Upper lobe of left lung (tissue), 4 donors: ENCODE data around the gene PPP4R3A.

Source experiments
- EP300 ChIP-seq, 4 donors: sonication (generic); formaldehyde crosslinking; IDR thresholded peaks; one replicate each; pipeline ENCODE4 v1.5.1; 2017; ENCODE audit warnings: antibody characterized with exemption in 4 of 4, control low read depth in 2 of 4
- POLR2A ChIP-seq, 4 donors: fragments of 450-650 bp; IDR thresholded peaks; one replicate each; pipeline ENCODE4 v1.5.1; 2016 to 2017; ENCODE audit warnings: antibody characterized with exemption in 4 of 4, mild to moderate bottlenecking in 2 of 4
- POLR2AphosphoS5 ChIP-seq, 2 donors: sonication (generic); formaldehyde crosslinking; IDR thresholded peaks; one replicate each; pipeline ENCODE4 v1.5.1; 2017; ENCODE audit warnings: antibody characterized with exemption in 2 of 2
- TF ChIP-seq, protein P1 (sequence below), 6 experiments: fragments of 450-650 bp in 4 of 6; fragments of 200-600 bp in 2 of 6; sonication (generic) in 2 of 6; IDR thresholded peaks; one replicate each; pipeline ENCODE4 v1.5.1; 2016 to 2019; ENCODE audit warnings: antibody characterized with exemption in 6 of 6

DNA sequence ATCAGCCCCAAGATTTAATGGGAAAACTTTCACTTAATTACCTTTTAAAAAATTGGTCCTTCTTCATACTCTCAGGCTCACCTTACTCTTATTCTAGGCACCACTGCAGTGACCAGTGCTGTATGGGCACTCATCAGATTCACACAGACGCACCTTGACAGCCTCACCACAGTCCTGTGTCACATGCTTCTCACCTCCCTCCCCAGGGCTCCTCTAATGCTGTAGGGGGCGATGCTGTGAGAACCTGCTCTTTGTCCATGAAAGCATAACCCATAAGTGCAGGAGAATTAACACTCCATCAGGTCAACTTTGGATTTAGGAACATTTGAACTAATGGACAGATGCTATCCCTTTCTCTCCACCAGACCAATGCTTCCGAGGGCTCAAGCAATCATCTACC lies 13.9 kb upstream of the PPP4R3A start:
- TF ChIP-seq, protein P1, sequence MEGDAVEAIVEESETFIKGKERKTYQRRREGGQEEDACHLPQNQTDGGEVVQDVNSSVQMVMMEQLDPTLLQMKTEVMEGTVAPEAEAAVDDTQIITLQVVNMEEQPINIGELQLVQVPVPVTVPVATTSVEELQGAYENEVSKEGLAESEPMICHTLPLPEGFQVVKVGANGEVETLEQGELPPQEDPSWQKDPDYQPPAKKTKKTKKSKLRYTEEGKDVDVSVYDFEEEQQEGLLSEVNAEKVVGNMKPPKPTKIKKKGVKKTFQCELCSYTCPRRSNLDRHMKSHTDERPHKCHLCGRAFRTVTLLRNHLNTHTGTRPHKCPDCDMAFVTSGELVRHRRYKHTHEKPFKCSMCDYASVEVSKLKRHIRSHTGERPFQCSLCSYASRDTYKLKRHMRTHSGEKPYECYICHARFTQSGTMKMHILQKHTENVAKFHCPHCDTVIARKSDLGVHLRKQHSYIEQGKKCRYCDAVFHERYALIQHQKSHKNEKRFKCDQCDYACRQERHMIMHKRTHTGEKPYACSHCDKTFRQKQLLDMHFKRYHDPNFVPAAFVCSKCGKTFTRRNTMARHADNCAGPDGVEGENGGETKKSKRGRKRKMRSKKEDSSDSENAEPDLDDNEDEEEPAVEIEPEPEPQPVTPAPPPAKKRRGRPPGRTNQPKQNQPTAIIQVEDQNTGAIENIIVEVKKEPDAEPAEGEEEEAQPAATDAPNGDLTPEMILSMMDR (IDR thresholded peaks at IDR 0.05): no peak
- TF ChIP-seq POLR2AphosphoS5 (IDR thresholded peaks at IDR 0.05): no peak
- TF ChIP-seq POLR2A (IDR thresholded peaks at IDR 0.05): no peak
- TF ChIP-seq EP300 (IDR thresholded peaks at IDR 0.05): no peak
